NCI-H748 (cell line): ENCODE results near the gene EYS.

Experiments used
- DNase-seq: peaks from one replicate; lab custom pipeline; 2025; ENCODE audit not compliant: unreplicated experiment; lab: John Stamatoyannopoulos, UW

EYS gene

DNA sequence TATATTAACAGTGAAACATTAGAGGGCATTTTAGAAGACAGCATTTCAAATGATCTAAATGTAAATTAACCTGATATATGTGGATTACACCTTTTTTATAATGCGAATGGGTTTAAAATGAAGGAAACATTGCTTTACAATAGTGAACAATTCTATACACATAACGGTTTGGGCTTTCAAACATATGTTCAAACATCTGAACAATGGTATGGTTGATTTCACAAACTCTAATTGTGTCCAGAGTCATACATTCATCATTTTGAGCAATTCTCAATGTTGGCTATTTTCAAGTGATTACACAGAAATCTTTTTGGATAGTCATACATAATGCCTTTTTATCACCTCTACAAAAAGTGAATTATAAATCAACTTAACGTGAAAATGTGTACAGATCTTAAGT lies 1493.3 kb downstream of the EYS start:
- DNase-seq: no peak

DNA sequence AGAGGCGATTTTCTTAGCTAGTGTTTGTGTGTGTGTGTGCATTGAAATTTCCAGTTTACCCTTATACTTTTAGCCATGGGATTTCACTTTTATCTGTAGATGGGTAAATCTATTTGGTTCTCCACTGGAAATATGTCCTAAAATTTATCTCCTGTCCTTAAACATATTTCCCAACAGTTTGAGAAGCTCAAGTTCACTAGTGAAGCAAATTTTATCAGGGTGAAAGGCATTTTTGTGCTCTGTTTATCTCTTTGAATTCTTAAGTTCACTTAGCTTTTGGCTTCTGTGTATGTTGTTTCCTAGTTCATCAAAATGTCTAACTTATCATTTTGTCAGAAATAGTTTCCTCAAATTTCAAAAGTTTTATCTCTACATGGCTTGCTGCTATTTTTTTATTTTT lies 1509.8 kb downstream of the EYS start:
- no peak for DNase-seq

GRCh38 chr6:64186592-64186991 lies 1520.4 kb downstream of the EYS start:
- DNase-seq: no peak

DNA sequence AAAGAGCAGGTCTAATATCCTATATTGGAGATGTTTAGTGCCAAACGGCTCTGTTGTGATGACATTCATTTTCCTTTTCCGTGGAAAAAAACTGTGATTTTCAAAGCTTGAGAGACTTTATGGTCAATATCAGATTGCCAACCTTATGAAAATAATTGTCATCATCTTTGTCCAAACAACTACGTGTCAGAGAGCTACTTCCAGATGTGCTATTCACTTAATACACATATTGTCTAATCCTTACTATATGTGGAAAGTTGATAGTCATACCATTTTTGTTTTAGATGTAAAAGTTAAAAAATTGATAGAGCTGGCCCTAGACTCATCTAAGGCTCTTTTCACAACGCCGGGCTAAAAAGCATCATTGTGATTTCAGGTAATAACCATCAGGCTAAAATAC lies 1521.4 kb downstream of the EYS start:
- DNase-seq: no peak

GRCh38 chr6:64175296-64175695 lies 1531.7 kb downstream of the EYS start:
- DNase-seq: no peak

DNA sequence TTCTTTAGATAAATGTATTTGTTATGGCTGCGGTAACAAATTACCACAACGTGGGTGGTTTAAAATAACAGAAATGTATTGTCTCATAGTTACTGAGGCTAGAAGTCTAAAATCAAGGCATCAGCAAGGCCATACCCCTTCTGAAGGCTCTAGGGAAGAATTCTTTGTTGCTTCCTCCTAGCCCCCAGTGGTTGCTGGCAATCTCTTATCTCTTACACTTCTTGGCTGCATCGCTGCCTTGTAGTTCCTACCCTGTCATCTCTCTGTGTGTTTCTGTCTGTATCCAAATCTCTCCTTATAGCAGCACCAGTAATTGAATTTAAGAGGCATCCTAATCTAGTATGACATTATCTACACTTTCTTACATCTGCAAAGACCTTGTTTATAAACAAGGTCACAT lies 1536.7 kb downstream of the EYS start:
- DNase-seq: no peak

GRCh38 chr6:64160486-64160885 lies 1546.5 kb downstream of the EYS start:
- DNase-seq: no peak

DNA sequence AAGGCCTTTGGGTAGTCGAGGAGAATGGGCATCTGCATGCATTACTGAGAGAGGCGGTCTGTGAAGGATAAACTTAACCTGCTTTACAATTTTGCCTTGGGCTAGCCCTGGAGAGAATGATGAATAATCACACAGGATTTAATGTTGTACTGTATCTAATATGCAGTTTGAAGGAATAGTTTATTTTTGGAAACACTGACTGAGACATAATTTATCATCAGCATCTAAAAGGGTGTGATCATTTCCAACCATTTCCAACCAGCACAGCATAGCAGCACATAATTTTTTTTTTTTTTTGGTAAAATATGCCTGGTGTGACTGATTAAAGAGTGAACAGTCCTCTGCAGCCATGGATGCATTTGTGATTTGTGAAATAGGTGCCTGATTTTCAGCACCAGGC lies 1552.0 kb downstream of the EYS start:
- DNase-seq: no peak

DNA sequence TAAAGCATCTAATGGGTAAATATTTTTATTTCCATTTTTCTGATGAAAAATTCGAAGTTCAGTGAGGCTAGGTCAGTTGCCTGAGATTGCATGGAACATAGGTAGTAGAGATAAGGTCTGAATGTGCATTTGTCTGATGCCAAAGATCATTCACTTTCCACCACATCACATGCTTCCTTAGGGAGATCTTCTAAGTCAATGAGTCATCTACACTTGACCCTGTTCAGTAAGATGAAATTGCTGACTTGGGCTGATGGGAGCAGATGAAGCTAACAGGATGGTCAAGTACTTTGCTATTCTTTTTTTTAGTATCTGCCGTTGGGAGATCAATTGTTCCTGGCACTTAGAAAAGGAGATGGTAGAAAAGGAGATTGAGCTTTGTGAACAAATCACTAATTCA lies 1560.2 kb downstream of the EYS start:
- no peak for DNase-seq

- DNase-seq: no peak
Observed at GRCh38 chr6:64146094-64146493, 1560.9 kb downstream of the EYS start.

GRCh38 chr6:64145658-64146057 lies 1561.4 kb downstream of the EYS start:
- no peak for DNase-seq

DNA sequence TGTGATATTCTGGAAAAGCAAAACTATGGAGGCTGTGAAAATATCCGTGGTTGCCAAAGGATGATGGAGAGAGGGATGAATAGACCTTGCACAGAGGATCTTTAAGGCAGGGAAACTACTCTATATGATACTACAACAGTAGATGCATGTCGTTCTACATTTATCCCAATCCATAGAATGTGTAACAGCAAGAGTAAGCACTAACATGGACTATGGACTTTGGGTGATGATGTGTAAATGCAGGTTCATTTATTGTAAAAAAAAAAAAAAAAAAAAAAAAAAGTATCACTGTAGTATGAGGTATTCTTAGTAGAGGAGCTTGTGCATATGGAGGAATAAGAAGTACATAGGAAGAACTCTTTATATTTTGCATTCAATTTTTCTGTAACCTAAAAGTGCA lies 1563.9 kb downstream of the EYS start:
- no peak for DNase-seq

GRCh38 chr6:64141680-64142079 lies 1565.3 kb downstream of the EYS start:
- no peak for DNase-seq

DNA sequence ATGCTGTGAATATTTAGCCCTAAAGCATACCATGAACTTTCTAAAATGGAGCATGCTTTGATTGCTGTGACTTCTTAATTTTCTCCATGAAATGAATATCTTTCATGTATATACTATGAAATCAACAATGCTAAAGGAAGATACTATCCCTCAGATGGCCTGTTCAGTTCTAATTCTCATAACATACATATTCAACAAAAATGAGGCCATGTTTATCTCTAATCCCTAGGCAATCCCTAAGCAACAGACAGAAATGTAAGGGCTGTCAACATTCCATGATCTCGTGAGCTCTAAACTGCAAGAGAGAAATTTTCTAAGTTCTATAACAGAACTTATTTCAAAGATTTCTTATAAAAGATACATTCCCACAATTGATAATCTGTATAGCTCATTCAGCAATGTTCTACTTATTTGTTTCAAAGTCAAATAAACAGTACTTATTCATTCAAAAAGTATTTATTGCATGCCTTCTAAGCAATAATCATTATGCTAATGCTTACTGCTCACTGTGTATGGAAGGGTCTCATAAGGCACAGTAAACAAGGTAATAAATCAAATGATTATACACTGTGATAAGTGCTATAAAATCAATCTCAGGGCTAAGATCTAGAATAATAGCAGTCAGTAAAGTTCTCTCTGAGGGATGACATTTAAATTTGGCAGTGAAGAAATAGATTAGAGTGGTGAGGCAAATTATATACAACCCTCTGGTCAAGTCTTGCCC lies 1578.6 kb downstream of the EYS start:
- DNase-seq: no peak

DNA sequence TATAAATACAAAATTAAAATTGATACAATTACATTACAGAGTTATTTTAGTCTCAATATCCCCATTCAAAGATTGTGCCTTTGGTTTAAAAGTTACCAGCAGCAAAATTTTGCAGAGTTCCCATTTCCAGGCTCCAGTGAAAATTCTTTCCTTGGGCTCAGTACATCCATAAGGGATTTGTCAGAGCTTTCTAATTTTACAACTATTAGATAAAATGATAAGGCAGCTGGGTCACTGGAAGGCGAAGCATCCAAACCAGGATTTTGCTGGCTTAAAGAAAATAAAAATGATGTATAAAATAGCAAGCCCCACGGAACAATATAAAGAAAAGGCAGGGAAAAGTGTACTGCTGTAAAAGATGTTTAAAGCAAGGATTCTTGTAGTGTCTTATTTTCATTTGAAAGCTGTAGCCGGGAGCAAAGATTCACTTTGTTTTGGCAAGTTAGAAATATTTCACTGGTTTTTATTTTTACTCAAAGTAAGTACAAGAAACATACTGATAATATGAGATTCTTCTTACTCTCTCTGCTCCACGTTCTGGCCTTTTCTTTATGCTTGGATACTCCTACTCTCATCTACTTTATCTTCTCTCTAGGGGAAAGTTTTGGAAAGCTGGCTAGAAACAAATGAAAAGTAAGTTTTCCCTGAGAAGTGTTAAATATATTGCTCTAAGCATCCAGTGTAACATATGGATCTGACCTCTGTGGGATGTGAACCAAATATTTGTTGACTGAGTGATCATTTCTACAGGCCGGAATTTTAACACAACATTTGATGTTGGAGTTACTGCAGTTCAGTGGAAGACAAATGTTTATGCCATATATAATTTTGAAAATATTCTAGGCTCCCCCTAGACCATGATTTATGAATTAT lies 1583.0 kb downstream of the EYS start:
- DNase-seq: no peak

- no peak for DNase-seq
Observed at GRCh38 chr6:64122712-64123375, 1584.2 kb downstream of the EYS start.

- no peak for DNase-seq
Observed at GRCh38 chr6:64121011-64121565, 1585.9 kb downstream of the EYS start.

DNA sequence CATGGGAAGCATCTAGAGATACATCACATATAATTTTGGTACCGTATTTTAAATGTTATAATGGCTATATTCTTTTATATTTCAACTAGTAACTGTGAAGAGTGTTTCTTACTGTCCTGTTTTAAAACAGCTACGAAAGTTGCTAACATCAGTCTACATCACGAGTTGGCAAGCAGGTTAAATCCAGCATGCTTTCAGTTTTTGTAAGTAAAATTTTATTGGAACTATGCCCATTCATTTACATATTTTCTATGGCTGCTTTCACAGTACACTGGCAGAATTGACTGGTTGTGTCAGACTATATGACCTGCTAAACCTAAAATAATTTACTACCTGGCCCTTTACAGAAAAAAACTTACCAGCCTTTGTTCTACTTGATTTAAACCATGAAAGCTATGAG lies 1593.3 kb downstream of the EYS start:
- no peak for DNase-seq

DNA sequence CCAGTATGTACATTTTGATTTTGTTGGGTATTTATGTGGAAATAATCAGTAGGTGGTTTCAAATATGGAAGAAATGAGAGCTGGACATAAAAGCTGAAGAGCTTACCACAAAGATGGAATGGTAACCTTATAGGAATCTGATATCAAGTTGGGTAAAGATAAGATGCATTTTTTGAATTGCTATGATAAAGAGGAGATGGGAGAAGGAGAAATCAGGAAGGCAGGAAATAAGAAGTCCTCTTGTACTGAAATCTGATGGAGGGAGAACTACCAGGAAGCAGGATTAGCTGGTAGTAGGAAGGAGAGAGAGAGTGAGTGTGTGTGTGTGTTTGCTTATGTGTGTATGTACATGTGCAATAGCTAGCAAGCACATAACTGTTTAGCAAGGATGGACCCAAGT lies 1603.0 kb downstream of the EYS start:
- no peak for DNase-seq

DNA sequence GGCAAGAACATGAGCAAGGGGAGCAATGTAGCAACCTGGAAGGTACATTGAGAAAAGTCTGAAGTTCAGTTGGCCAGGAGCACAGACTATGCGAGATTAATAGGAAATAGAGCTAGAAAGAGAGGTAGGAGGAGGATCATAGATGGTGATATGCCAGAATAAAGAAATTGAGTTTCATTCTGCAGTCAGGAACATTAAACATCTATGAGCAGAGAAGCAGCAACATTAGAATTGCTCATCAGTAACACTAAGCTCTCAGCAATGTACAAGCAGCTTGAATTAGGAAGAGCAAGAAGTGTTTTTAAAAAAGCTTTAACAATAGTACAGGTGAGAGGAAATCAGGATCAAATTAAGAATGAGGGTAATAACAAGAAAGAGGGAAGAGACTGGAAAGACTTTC lies 1603.5 kb downstream of the EYS start:
- no peak for DNase-seq

GRCh38 chr6:64100702-64101303 lies 1606.2 kb downstream of the EYS start:
- no peak for DNase-seq
